Erythroblast (primary cell): ENCODE data around the gene CALY.

ENCODE experiments used
- GATA1 ChIP-seq: IDR thresholded peaks from 2 replicates; pipeline ENCODE4 v1.6.1; 2011; ENCODE audit warnings: low read depth, mild to moderate bottlenecking, control low read depth, low read length, moderate library complexity
- POLR2A ChIP-seq: IDR thresholded peaks from 2 replicates; pipeline ENCODE4 v1.6.1; 2011; ENCODE audit warnings: mild to moderate bottlenecking, low read length

GRCh38 chr10:133326223-133326551 is 10.5 kb downstream of the CALY start:
- TF ChIP-seq POLR2A = no peak
- no peak for TF ChIP-seq GATA1
